Epidermal melanocyte (primary cell): ENCODE results near the gene WFDC10B.
"Not testable (repeated sequence)": the region's sequence is repeated elsewhere in the genome, so short reads cannot be mapped to it uniquely, and the experiment has no call there.

ENCODE experiments used
- DNase-seq: peaks from one replicate; pipeline ENCODE4 v3.0.0; 2011; ENCODE audit warnings: low spot score; ENCODE audit not compliant: insufficient read length

WFDC10B gene

GRCh38 chr20:45704969-45705637 is at the start of gene WFDC10B:
WFDC10B (minus strand) TSS chr20:45705019; CDS start chr20:45685992, 19,027 bp downstream.
- no peak for DNase-seq

GRCh38 chr20:45752746-45753145 is 47.9 kb upstream of the WFDC10B start:
- DNase-seq = no peak

- DNase-seq = no peak
These were observed 46.9 kb upstream of the WFDC10B start for GRCh38 chr20:45751721-45752120.

- no peak for DNase-seq
These were observed 40.2 kb upstream of the WFDC10B start for GRCh38 chr20:45745015-45745414.

GRCh38 chr20:45742596-45742995 is 37.8 kb upstream of the WFDC10B start:
- DNase-seq = no peak

GRCh38 chr20:45735988-45736387 is 31.2 kb upstream of the WFDC10B start:
- DNase-seq = no peak

GRCh38 chr20:45735552-45735951 is 30.7 kb upstream of the WFDC10B start:
- DNase-seq = no peak

- DNase-seq = no peak
These were observed 27.4 kb upstream of the WFDC10B start for GRCh38 chr20:45732199-45732598.

GRCh38 chr20:45727044-45727443 is 22.2 kb upstream of the WFDC10B start:
- no peak for DNase-seq

GRCh38 chr20:45725134-45725533 is 20.3 kb upstream of the WFDC10B start:
- DNase-seq = no peak

- DNase-seq = no peak
These were observed 17.2 kb upstream of the WFDC10B start, which contains the start of gene SPINT4 for GRCh38 chr20:45722047-45722446. SPINT4 (plus strand) TSS chr20:45722347; CDS start chr20:45722368, 21 bp downstream.

GRCh38 chr20:45716141-45716688 is 11.4 kb upstream of the WFDC10B start:
- DNase-seq = not testable (repeated sequence)

GRCh38 chr20:45701873-45702272 is 2.9 kb downstream of the WFDC10B start, which contains the start of gene WFDC13:
WFDC13 (plus strand) TSS chr20:45702038; CDS start chr20:45702124, 86 bp downstream.
- DNase-seq = no peak

GRCh38 chr20:45701104-45701503 is 3.7 kb downstream of the WFDC10B start:
- DNase-seq = no peak

- DNase-seq = no peak
These were observed 9.3 kb downstream of the WFDC10B start for GRCh38 chr20:45695496-45695895.

- not testable (repeated sequence) for DNase-seq
These were observed 11.5 kb downstream of the WFDC10B start for GRCh38 chr20:45693346-45693745.

- DNase-seq = no peak
These were observed 18.9 kb downstream of the WFDC10B start for GRCh38 chr20:45685896-45686295.

- DNase-seq = no peak
These were observed 25.2 kb downstream of the WFDC10B start for GRCh38 chr20:45679650-45680049.

GRCh38 chr20:45672765-45673164 is 32.1 kb downstream of the WFDC10B start:
- DNase-seq = no peak

- no peak for DNase-seq
These were observed 34.7 kb downstream of the WFDC10B start, which contains the start of gene WFDC11 for GRCh38 chr20:45670139-45670538. WFDC11 (minus strand) TSS chr20:45670239; CDS start chr20:45650600, 19,639 bp downstream.

- DNase-seq = not testable (repeated sequence)
These were observed 47.8 kb downstream of the WFDC10B start for GRCh38 chr20:45657038-45657437.

GRCh38 chr20:45651726-45652125 is 53.1 kb downstream of the WFDC10B start:
- DNase-seq = not testable (repeated sequence)
